Measurements from ENCODE around the gene TTBK1. TPM values are rescaled to one million over a fixed set of nuclear protein-coding genes. Genes with fewer than 3 reads are reported as not detected.

The TTBK1 gene
- total and polyA plus RNA-seq, 8 donors: 0.08 to 0.57 (median 0.16) TPM

DNA sequence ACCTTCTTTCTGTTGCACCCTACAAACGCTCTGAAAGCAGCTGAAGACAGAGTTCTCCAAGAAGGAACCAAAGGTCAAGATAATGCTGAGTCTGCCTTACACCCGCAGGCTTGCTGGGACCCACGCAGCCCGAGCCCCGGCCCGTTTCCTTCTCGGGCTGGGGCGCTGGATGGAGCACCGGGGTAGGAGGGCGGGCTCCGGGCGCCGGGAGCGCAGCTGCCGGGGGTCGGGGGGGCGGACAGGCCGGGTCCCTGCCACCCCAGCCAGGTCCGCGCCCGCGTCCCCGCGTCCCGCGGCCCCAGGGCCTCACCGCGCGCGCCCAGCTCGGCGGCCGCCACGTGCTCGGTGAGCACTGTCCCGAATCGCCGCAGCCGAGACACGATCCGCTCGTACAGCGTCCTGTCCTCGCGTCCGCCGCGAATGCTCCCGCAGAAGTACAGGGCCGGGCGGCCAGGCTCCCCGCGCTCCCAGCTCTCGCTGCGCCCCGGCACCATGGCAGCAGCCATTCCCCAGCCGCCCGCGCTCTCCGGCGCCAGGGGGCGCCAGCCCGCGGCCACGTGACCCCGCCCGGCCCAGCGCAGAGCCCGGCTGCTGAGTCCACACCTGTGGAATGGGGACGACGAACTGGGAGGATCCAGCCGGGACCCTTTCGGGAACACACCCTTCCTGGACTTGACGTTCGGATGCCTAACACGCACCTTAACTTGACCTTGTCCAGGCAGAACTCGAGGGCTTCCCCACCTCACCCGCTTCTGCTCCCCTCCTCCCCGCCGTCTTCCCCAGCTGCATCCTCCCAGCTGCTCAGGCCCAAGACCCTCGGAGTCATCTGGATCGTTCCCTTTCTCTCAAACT, 14.1 kb upstream of the TTBK1 start, which contains the start of gene DNPH1:
Gene DNPH1, minus strand, starts transcription at position 531 of the 852 bp plus-strand sequence. Its CDS starts 25 bp downstream, at position 506.
- H3K27me3 ChIP-seq: no peaks in the 10 kb centered on the region

GRCh38 chr6:43229803-43230620, 13.3 kb upstream of the TTBK1 start:
- WGBS, 2 donors: 75 to 77% methylated on average over 17 of the region's 17 CpGs
- peak in 3 of 4 donors; percentile 2 to 8 (median 4) for ATAC-seq
- no peak for FAIRE-seq
- H3K36me3 ChIP-seq: no peaks in the 10 kb centered on the region
- H3K9me3 ChIP-seq: no peaks in the 10 kb centered on the region
- no peaks in the 10 kb centered on the region for H3K27me3 ChIP-seq
- no peak for DNase-seq
- H3K4me1 ChIP-seq: peaks cover 4 to 5% (median 5%) of the 10 kb centered on the region in 3 donors
- TF ChIP-seq, protein P1, sequence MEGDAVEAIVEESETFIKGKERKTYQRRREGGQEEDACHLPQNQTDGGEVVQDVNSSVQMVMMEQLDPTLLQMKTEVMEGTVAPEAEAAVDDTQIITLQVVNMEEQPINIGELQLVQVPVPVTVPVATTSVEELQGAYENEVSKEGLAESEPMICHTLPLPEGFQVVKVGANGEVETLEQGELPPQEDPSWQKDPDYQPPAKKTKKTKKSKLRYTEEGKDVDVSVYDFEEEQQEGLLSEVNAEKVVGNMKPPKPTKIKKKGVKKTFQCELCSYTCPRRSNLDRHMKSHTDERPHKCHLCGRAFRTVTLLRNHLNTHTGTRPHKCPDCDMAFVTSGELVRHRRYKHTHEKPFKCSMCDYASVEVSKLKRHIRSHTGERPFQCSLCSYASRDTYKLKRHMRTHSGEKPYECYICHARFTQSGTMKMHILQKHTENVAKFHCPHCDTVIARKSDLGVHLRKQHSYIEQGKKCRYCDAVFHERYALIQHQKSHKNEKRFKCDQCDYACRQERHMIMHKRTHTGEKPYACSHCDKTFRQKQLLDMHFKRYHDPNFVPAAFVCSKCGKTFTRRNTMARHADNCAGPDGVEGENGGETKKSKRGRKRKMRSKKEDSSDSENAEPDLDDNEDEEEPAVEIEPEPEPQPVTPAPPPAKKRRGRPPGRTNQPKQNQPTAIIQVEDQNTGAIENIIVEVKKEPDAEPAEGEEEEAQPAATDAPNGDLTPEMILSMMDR (IDR thresholded peaks at IDR 0.05): no peak
- peak overlapping the region in 1 of 4 donors; percentile 54 for H3K27ac ChIP-seq
- peak overlapping the region in 2 of 4 donors; percentile 77 for H3K4me3 ChIP-seq
- intact Hi-C loops (cut with DNase I): no loop called here

More for the DNA sequence above, 14.1 kb upstream of the TTBK1 start, which contains the start of gene DNPH1:
- ATAC-seq (peak; percentile 97 to 99 (median 98)), FAIRE-seq (no peak), DNase-seq (peak; percentile 72 to 95 (median 87))
- WGBS, 2 donors: 3% methylated on average over 59 to 82 of the region's 82 CpGs
- peak within 1 kb of the TSS; percentile 53 to 78 (median 77) for H3K4me3 ChIP-seq
- peaks cover 4 to 5% (median 5%) of the 10 kb centered on the region in 3 donors for H3K4me1 ChIP-seq
- H3K9me3 ChIP-seq: no peaks in the 10 kb centered on the region
- peak within 1 kb of the TSS in 3 of 4 donors; percentile 54 to 70 (median 60) for H3K27ac ChIP-seq
- intact Hi-C loops (cut with DNase I): no loop called here
- TF ChIP-seq, protein P1 (IDR thresholded peaks at IDR 0.05): peak; percentile 91 to 95 (median 92)
- no peaks in the 10 kb centered on the region for H3K36me3 ChIP-seq

DNA sequence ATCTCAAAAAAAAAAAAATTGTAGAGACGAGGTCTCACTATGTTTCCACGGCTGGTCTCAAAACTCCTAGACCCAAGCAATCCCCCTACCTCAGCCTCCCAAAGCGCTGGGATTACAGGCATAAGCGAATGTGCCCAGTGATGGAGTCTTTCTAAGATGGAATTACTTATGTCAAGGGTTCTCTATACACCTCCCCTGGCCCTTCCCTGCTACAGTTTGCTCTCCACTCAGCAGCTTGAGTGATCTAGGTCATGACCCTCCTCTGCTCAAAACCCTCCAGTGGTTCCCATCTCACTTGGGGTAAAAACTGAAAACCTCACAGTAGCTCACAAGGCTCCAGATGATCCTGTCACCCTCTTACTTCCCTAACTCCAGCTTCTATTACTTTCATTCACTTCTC, 12.2 kb upstream of the TTBK1 start:
- ATAC-seq (no peak), DNase-seq (no peak), FAIRE-seq (no peak)
- WGBS, 2 donors: 77 to 80% methylated on average over 4 of the region's 4 CpGs
- peaks cover 4 to 5% (median 5%) of the 10 kb centered on the region in 3 donors for H3K4me1 ChIP-seq
- H3K36me3 ChIP-seq: no peaks in the 10 kb centered on the region
- H3K9me3 ChIP-seq: no peaks in the 10 kb centered on the region
- TF ChIP-seq, protein P1 (IDR thresholded peaks at IDR 0.05): no peak
- H3K27me3 ChIP-seq: no peaks in the 10 kb centered on the region
- intact Hi-C loops (cut with DNase I): no loop called here
- H3K4me3 ChIP-seq: no peak overlapping the region
- no peak overlapping the region for H3K27ac ChIP-seq

GRCh38 chr6:43231735-43232450, 11.4 kb upstream of the TTBK1 start:
- intact Hi-C loops (cut with DNase I): no loop called here
- ATAC-seq (no peak), FAIRE-seq (no peak), DNase-seq (no peak)
- Histone ChIP-seq H3K9me3 (no peaks in the 10 kb centered on the region), H3K4me1 (peaks cover 4 to 5% (median 5%) of the 10 kb centered on the region in 3 donors), H3K36me3 (no peaks in the 10 kb centered on the region), H3K27me3 (no peaks in the 10 kb centered on the region), H3K27ac (no peak overlapping the region), H3K4me3 (no peak overlapping the region)
- TF ChIP-seq, protein P1 (IDR thresholded peaks at IDR 0.05): no peak
- 45 to 65% methylated on average over 3 of the region's 3 CpGs for WGBS, 2 donors

Measured in pancreas (tissue), 10 donors.